NCI-H128 (cell line): Measurements from ENCODE around the gene MAPK8.

Experiments used
- DNase-seq: peaks from one replicate; lab custom pipeline; 2025; ENCODE audit not compliant: unreplicated experiment; lab: John Stamatoyannopoulos, UW

The MAPK8 gene

GRCh38 chr10:48459270-48460150, 153.0 kb downstream of the MAPK8 start:
- no peak for DNase-seq

DNA sequence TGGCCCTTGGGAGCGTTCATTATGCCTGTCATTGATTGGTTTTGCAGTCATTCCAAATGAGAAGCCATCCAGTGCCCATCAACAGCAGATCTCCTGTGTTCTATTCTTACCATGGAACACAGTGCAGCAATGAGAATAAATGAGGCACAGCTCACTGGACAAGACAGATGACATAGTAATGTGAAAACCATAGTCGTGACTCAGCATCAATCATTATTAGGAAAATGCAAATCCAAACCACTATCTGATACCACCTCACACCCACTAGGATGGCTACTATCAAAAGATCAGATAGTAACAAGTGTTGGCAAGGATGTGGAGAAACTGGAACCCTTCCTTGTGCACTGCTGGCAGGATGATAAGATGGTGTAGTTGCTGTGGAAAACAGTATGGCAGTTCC, 153.7 kb downstream of the MAPK8 start:
- DNase-seq: no peak

GRCh38 chr10:48461623-48462481, 155.4 kb downstream of the MAPK8 start:
- DNase-seq: no peak

DNA sequence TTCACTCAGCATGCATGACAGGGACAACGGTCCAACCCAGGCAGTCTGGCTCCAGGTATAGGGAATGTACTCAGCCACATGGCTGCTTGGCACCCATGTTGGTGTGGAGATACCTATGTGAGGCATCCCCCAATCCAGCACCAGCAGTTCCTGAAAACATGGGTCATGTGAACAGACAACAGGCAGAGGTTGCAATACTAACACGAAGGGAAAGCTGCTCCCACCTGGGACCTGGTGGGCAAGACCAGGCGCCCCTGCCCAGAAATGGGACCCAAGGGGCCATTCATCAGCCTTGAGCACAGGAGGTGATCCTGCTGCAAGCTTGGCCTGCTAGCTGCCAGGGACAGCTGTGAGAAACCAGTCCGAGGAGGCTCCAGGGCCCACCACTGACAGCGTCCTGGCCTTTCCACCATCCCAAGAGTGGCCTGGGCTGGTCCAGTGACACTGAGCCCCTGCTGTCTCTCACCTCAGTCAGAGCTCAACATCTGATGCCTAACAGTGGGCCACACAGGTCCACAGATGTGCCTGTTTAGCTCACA, 156.1 kb downstream of the MAPK8 start:
- no peak for DNase-seq

DNA sequence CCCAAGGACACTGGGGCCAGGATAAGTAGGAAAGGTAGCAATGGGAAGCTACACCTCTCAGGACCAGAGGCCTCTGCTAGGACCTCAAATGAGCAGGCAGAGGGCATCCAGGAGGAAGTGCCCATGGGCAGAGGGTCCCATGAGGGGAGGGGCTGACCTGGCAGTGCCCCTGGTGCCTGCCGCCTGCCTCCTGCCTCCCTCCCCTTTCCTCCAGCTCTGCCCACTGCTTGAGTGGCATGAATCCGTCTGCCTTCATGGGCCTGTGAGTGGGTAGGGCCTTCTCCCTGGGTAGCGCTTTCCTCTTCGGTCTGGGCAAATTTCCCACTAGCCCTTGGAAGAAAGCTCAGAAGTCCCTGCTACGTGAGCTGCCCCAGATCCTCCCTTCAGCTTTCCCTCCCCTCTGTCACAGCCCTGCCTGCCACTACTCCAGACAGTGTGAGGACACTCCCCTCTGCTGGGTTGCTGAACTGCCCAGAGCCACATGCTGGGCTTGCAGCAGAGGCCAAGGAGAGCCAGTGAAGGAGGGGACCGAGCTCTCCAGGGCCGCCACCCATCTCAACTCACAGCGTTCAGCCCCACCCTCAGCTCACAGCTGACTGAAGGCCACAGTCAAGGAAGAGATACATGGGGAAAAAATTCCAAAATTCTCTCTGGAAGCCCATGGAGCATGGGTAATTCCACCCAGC, 157.0 kb downstream of the MAPK8 start:
- no peak for DNase-seq

DNA sequence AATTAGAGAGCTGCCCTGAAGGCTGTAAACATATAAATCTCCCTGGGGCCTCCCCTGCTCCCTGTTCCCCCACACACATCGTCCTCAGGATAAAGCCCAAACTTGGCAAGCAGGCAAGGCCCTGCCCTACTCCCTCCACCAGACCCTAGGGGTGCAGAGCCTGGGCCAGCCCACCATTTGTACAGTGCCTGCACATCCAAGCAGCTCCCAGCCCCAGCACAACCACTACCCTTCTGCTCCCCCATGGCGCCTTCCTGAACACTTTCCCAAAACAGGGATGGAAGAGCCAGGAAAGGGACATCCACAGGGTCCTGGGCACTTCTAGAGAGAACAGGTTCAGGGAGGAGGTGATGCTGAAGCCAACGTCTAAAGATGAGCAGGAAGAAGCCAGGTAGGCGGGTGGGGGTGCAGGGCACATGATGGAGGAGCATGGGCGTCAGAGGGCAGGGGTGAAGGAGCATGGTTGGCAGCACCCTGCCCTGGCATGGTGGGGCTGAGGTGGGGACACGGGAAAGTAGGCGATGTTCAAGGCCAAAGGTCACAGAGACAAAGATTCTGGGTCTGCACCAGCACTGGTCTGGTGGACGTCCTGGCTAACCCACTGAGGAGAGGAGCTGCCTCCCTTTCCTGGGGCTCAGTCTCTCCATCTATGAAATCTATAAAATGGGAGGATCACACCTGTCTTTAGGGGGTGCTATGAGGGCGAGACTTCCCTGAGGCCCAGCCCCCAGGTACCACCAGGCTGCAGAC, 157.8 kb downstream of the MAPK8 start:
- DNase-seq: no peak

DNA sequence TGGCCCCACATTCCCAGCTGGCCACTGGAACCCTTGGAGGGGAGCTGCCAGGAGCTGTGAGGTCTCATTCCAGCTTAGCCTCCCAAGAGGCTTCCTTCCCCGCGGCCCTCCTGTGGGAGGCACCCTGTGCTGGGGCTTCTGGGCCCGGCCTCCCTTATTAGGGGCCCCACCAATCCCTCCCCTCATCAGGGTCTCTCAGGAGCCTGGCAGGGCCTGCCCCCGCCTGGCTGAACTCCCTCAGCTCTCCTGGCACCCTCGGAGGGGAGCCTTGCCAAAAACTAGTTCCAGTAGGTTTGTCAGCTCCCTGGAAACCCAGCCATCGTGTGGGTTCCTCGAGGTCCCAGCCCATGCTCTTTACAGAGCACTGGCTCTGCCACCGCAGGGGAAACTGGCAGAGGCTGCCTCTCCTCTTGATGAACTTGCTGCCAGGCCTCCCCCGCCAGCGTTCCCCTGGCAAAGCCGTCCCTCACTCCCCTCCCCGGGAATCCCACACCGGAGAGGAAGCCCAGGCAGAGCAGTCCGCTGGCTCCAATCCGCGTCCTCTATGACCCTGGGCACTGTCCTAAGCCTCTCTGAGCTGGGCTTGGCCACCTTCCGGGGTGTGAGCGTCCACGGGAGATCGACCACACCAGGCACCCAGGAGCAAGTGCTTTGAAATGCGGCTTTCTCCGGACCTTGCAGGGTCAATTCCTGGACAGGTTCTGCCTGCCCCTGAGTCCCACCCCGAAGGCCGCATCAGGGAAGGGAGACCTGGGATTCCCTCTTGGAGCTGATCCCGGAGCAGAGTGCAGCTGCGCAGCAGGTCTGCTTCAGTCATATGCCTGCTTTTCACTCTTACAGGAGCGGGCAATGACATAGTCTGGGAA, 158.6 kb downstream of the MAPK8 start:
- DNase-seq: no peak

DNA sequence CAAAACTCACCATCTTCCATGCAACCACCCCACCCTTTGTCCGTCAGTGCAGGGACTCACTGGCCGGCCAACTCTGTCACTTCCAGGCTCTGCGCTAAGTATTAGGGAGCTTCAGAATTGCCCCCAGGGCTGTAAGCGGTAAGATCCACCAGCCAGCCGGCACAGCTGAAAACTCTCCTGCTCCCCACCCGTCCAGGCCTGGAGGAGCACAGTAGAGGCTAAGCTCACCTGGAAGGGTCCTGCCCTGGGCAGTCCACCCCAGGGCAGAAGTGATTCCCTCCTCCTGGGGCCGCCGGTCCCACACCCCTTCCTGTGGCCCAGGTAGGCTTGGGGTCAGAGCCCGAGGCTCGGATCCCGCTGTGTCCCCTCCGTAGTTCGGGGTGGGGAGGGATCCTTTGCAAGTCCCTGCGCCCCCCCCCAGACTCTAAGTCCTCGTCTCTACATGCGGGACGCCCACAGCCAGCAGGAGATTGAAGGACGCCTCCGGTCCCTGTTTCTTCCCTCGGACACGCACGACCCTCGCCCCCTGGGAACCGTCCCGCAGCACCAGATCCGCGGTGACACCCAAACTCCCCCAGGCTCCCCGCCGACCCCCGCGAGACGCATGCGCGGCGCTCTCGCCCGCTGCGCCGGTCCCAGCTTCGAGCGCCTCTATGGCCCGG, 159.5 kb downstream of the MAPK8 start:
- no peak for DNase-seq

DNA sequence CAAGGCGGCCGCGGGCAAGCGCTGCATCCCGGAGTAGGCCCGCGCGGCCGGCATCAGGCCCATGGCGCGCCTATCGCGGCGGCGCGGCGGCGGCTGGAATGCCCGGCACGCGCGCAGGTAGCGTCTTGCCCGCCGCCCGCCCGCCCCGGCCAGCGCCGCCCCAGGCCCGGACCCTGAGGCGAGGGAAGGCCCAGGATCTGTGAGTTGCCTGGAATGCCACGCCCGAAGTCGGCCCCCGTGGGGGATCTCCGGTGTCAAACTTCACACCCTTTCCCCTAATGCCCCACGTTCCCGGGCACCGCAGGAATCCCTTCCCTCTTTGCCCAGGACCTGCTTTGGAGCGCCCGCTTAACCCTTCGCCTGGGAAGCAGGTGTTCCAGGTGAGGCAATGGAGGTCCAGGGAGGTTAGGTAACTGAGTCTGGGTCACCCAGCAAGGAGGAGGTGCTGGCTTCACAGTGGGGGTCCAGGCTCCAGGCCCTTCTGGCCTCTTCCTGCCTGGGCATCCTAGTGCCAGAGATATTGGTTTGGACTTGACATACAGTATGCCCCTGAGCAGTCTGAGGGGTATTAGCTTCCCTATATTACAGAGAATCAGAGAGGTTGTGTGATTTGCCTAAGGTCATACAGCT, 160.2 kb downstream of the MAPK8 start:
- DNase-seq: no peak

- DNase-seq: no peak
Measured at GRCh38 chr10:48467669-48468068, 161.2 kb downstream of the MAPK8 start.

- DNase-seq: no peak
Measured at GRCh38 chr10:48468130-48468790, 161.8 kb downstream of the MAPK8 start.

DNA sequence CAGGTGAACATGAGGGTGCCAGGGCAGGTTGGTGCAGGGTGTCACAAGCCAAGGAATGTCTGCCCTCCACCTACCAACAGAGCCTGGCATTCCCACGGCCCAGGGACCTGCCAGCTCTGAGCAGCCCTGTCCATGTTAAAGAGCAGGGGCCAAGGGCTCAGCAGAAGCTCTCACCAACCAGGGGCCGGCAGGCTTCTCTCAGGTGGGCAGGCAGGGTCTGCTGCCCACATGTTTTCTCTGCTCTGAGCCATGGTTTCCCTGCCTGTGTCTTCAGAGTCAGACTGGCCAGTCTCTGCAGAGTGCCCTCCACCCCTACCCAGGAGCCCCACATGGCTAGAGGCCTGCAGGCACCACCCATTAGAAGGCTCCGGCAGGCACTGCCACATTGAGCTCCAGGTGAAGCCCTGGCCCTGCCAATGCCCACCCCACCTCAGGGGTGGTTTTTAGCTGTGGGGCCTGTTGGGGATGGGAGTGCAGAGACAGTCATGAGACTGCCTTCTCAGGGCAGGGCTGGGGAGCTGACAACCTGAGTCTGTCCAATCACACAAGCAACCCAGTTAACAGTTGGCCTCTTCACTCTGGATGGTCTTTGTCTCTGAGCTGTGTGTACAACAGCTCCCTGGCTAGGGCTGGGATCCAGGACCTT, 162.5 kb downstream of the MAPK8 start:
- no peak for DNase-seq

DNA sequence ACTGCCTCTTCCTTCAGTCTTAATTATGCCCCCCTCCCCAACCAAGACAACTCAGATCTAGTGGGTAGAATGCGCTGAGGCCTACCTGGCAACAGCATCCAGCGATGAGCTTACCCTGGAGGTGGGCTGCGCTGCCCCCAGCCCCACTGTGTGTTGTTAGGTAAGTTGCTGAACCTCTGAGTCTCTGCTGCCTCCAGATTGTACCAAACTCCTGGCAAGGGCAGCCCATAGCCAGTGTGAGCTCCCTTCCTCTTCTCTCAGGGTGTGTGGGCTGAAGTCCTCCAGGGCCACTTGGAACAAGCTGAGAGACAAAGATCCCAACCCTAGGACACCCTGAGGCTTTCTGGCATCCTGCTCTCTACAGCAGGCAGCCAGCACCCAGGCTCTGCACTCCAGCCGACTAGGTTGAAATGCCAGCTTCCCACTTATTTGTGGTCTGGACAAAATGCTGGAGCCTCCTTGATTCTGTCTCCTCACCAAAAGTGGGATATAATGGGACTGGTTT, 163.1 kb downstream of the MAPK8 start:
- DNase-seq: no peak

DNA sequence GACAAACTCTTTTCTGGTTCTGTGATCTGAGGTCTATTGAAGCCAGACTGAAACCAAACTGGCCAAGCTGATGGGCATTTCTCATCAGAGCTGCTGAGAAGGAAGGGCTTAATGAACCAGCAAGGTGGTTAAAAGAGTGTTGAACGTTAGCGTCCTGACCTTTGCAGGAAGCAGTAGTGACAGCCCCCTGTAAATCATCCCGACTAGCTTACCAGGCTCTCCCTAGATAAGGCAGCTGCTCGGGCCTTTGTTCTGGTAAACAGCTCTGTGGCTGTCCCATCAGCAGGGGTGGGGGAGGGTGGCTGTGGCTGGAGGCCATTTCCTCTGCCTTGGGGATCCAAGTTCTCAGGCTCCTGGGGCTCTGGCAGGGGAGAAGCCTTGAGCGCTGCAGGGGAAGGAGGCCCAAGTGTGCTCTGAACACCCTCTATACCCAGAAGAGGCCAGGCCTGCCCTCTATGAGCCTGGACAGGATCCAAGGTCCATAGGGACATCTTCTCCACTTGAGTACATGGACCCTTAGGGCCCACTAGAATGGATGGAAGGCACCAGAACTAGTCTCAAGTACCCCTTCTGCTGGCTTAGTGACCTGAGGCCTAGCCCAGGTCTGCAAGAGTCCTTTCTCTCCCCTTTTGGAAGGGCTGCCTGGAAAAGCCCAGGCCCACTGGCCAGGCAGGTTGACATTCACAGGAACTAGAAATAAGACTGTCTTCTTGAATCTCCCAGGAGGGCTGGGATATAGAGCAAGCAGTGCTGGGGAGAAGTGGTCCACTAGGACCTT, 163.8 kb downstream of the MAPK8 start:
- DNase-seq: no peak

GRCh38 chr10:48470893-48471805, 164.7 kb downstream of the MAPK8 start:
- DNase-seq: no peak
